ELR (cell line): Measurements from ENCODE around the gene RABIF.

Experiments
- DNase-seq: peaks from one replicate; pipeline ENCODE4 v3.0.0-alpha.2; 2015; ENCODE audit warnings: low read depth

The RABIF gene

DNA sequence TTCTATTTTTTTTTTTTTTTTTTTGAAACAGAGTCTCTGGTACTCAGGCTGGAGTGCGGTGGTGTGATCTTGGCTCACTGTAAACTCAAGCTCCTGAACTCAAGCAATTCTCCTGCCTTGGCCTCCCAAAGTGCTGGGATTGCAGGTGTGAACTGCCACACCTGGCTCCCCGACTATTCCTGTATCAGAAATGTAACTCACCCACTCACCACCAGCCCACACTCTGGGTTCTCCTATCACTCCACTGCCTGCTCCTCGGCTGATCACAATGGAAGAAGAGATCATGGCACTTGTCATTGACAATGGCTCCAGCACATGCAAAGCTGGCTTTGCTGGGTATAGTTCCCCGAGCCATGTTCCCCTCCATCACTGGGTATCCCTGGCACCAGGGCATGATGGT lies 15.9 kb downstream of the RABIF start:
- no peak for DNase-seq

DNA sequence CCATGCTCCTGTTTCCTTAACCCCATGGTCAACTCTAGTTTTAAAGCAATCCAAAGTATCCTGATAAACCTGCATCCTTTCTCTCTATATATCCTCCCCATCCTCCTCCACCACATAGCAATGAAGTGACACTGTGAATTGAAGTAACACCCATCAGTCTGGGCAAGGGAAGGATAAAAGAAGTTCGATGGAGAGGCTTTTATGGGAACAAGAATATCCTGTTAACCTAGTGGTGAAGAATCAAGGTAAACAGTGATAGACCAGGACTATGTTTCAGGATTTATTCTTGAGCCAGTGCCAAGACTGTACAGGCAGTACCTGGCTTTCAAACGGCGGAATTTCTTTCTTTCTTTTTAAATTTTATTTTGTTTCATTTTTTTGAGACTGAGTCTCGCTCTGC lies 17.6 kb downstream of the RABIF start:
- no peak for DNase-seq

DNA sequence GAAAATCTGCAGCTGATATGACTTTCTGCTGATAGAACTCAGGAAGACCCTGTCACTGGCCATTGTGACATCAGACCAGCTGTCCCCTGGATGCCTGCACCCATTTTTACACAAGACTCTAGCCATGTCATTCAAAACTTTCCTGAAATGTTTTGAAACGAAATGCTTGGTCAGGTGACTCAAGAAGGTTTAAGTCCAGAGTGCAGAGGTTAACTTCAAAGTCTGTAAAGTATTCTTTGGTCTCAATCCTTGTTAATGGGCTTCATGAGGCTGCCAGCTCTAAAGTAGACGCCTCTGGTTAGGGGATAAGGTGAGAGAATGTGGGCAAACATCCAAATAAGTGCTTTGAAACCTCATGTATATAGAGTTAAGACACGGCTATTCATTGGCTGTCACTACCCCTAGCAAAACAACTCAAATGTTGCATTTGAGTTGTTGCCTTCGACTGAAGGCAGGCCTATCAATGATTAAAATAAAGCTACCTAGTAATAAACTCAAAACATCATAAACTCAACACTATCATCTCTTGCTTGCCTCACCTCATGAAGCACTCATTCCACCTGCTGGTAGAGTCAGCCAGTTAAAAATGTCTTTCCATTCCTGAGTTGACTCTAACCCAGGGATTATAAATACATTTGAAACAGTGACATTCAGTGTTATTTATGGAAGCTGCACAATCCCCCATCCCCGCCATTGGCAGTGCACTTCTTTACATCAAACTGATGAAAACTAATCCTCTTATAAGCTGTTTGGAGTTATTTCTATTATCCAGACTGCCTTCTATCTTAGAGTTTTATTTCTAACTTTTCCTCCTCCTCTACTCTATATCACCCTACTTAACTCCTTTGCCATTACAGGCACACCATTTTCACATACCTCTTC lies 26.0 kb downstream of the RABIF start:
- DNase-seq: no peak

DNA sequence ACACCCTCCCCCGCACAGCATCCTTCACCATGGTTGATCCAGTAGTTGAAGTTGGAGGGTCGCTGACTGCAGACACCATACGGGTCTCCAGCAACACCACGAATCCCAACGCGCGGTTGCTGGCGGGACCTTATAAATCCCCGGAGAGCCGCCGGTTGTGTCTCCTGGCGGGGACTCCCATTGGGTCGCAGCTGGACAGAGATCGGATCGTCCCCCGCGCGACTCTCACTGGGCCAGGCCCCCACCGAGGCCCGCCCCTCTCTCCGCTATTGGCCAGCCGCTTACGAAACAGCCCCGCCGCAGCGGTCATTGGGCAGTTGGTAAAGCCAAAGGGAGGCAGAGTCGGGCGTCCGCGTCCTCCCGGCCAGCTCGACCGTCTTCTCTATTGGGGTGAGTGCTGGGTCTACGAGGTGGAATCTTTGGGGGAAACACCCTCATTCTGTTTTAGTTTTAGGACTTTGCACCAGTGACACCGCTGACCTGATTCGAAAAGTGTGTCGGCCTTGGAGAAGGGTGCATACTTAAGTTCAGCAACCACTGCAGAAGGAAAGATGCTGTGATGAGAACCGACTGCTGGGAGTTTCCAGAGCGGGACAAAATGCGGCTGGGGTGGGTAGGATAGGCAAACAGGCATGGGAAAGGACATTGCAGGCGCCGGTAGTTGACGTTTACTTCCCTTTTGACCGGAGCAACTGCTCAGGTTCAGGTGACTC lies 27.4 kb downstream of the RABIF start:
- DNase-seq: peak; percentile 92

DNA sequence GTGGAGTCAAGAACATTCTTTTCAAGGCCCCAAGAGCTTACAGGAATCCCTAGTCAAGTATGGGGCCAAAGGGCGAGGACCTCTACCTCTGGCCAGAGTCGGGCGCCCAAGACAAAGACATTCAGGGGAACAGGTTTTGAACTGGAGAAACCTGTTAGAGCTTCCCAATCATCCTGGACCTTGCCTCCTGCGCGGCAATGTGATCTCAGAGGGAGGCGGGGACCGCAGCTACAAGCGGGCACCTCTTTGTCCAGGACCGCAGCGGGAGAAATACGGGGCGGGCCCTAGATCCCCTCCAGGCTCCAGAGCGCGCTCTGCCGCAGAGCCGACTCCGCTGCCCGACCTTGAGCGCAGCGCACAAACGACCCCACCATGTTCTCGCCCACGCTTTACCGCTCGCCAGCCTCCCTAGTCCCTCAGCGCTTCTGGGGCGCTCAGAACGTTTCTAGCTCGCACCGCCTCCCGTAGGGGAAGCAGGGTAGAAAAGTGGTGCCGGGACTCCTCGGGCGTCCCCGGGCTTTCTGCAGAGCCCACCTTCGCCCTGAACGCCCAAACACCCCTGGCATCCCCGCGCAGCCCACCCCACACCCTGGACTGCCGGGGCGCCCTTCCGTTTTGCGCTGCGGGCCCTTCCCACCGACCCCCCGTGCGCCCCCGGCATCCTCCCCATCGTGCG lies 28.1 kb downstream of the RABIF start:
- peak; percentile 67 for DNase-seq

DNA sequence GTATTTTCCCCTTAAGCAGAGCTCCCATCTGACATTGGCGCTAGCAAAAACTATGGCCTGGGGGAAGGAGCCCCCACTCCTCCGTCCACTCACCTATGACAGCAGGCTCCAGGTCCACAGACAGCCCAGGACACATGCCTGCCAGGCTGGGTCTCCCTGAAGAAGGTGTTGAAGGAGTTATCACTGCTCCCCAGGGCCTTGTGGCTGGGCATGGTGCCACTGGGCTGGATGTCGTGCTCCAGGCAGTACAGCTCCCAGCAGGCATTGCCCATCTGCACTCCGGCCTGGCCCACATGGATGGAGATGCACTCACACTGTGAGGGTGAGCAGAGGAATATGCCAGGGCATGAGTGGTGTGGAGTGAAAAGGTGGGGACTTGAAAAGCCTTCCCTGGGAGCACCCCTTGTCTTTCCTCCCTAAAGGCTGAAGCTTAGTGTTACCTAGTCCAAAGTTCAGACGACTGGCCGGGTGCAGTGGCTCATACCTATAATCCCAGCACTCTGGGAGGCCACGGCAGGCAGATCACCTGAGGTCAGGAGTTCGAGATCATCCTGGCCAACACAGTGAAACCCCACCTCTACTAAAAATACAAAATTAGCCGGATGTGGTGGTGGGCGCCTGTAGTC lies 30.0 kb downstream of the RABIF start:
- DNase-seq: no peak

DNA sequence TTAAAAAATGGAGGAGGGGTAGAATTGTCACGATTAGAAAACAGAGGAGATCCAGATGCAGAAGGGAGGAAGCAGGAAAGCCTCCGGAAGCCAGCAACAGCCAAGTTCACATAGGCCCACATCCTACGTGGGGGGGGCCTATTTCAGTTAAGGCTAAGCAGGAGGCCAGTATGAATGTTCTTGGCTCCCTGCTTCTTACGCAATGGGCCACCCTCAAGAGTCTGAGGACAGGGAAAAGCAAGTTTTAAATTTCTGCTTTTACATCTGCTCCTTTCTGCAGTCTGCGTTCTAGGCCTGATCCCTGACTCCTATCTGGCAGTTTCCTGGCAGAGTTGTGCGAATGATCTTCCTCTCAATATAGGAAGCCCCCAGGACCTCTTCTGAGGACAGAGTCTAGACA lies 30.6 kb downstream of the RABIF start:
- DNase-seq: no peak

DNA sequence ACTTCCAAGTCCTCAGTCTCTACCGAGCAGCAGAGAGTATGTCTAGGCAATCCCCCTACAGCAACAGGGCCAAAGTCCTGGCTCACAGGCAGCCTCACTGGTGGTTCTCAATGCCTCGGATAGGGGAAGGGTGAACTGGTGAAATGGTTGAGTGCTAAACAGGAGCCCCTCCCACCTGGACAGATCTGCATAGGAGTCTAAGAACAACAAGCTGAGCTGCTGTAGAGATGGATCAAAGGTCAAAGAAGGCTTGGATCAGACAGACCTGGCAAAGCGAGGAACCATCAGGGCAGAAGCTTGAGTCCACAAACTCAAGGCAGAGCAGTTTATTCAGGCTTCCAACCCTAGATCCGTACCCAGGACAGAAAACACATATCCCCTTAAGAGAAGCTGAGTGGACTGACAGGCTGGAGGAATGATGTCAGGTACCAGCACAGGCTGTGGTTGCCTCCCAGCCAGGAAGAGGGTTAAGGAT lies 31.8 kb downstream of the RABIF start:
- no peak for DNase-seq

DNA sequence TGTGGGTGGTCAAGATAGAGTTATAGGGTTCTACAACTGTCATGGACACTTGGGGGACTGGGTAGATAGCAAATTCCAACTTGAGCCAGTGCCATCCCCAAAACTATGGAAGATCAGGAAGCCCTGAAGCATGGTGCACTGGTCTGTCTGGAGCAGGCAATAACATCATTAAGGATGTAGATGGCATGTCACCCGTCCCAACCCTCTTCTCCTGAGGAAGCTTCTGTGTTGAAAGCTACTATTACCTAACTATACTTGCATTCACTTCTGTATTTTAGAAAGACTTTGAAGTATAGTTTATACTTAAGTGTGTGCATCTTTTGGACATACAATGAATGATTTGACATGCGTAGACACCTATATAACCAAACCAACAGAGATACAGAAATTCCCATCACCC lies 32.9 kb downstream of the RABIF start:
- DNase-seq: no peak

DNA sequence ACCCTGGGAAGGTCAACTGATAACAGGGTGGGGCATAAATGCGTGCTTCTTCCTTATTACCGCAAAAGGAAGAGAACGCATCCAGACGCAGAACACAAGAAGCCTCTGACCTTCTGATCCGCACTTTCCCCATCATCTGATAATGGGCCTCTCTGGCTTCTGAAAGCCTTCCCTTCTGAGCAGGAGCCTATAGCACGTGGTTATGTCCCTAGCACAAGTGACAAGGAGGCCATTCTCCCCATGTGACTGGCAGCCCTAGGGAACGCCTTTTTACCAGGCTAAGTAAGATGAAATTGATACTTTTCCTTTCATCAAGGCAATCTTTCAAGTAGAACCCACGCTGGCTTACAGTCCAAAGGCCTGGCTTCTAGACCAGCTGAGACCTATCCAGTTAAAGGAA lies 34.2 kb downstream of the RABIF start:
- no peak for DNase-seq

DNA sequence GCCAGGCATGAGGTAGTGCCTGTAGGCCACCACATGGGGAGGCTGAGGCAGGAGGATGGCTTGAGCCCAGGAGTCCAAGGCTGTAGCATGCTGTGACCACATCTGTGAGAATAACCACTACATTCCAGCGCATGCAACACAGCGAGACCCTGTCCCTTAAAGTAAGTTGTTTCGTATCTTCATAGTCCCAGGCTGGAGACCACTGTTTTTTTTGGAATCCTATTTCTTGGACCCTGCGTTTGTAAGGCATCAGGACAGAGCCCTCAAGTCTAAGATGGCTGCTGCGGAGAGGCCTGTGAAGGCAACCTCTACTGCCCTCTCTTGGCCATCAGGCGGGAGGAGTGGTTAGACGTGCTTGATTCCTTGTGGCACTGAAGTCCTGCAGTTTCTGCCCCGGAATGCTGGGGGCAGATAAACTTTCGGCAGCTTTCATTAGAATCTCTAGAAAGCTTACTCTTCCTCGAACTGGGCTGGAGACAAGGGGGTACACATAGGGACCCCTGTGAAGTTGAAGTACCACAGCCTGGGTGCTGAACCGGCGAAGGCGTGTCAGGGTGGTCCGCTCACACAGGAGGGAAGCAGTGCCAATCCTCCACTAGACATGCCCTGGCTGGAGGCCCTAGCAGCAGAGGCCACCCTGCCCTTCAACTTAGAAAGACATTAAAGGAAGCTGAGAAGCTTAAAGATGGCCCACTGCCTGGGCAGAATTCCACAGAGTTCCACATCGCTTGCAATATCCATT lies 36.6 kb downstream of the RABIF start:
- peak; percentile 76 for DNase-seq

DNA sequence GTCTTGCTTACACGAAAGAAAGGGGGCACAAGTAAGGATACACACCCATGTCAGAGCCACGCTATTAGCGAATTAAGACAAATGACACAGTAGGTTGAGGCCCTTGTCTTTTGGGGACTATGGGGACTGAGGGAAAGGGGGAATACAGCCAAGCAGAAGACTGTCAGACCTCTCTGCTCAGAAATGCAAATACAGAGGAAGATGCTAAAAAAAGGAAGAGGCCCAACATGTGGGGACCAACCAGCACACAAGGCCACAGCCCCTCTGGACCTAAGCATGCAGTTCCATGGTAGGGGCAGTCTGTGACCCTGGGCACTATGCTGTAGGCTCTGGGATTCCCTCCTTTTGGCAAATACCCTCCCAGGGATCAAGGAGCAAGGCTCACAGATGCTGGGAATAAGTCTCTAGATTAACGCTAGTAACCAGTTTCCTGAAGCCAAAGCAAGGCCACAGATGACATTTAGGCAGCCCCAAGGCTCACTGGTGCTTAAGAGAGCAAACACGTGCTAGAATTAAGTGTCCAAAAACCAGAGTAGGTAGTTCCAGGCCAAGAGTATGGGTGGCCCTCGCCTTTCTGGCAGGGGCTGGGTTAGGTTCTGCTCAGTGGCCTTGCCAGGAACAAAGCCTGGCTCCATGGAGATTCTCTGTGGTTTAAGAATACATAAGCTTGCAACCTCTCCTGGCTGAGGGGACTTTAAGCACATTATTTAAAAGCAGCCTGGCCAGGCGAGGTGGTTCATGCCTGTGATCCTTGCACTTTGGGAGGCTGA lies 38.2 kb downstream of the RABIF start:
- no peak for DNase-seq

DNA sequence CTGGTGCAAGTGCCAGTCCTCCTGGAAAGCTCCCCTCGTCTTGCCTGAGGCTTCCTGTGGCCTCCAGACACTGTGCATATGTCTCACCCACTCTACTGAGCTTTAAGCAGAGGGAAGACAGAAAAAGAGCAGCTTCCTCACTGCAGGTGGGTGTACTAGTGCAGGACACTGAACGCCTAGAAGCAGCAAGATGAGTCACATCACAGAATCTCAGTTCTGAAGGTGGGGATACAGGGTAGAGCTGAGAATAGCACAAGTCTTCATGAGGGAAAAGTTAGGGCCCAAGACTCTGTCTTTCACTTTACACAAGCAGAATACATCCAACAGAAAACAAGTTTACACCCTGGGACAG lies 40.8 kb downstream of the RABIF start:
- DNase-seq: no peak

DNA sequence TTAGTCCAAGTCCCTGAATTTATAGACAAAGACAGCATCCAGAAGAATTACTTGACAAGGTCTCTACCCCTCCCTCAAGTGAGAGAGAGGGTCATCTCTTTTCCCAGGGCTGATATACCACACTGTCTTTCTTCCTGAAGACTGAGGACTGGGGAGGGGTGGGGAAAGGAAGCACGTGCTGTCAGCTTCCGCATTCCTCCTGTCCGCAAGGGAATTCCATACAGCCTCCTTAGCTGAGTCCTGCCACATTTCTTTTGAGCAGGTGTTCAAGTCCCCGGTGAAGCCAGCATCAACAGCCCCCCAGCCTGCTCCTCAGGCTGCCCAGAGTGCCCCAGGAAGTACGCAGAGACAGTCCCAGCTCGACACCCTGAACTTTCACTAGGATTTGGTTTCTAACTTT lies 44.0 kb downstream of the RABIF start:
- DNase-seq: no peak

DNA sequence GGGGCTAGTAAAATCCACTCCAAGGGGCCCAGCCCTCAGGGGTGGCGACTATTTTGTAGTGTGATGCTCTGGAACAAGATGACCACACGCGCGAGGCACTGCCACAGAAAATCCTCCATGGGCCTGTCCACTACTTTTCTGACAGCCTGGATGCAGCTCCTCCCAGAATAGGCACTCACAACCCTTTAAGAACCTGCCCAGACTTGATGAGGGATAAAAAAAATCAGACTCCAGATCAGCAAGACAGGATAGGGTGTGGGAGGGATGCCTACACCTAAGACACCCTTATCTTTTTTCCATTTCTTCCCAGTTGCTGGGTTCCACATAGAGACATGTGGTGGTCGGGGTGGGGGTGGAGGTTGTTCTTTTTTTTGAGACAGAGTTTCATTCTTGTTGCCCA lies 44.7 kb downstream of the RABIF start:
- DNase-seq: no peak

DNA sequence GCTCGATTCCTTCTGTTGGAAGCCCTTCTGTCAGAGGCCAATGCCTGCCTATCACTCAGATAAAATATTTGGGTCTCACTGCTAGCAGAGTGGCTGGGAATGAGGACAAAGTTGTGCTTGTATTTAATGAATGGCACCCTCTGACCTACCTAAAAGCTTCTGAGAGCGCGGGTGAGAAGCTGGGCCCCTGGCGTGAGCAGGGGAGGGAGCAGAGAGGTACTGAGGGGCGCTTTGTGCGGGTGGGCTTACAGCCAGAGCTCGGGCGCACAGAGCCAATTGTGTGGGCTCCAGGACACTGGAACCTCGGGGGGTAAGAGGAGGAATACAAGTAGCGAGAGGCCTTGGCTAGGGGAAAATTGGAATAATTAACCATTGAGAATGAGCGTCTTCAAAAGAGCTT lies 45.9 kb downstream of the RABIF start:
- DNase-seq: no peak

DNA sequence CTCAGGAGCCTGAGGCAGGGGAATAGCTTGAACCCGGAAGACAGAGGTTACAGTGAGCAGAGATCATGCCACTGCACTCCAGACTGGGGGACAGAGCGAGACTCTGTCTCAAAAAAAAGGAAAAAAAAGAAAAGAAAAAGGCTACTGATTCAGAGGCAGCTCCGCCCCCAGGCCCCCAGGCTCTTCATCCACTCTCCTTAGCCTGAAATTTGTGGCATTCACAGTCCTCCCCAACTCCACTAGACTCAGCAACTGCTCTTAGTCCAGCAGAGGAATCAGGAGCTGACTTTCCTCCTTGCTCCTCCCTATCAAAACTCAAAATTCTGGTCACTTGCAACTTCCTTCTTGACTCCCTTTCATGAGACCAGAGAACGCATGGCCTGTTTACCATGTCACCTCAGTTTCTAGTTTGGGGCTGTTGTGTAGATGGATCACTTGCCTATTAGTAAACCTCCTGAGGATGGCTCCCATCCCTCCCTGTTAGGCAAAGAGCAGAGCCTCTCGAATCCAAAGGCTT lies 51.1 kb downstream of the RABIF start:
- DNase-seq: no peak

DNA sequence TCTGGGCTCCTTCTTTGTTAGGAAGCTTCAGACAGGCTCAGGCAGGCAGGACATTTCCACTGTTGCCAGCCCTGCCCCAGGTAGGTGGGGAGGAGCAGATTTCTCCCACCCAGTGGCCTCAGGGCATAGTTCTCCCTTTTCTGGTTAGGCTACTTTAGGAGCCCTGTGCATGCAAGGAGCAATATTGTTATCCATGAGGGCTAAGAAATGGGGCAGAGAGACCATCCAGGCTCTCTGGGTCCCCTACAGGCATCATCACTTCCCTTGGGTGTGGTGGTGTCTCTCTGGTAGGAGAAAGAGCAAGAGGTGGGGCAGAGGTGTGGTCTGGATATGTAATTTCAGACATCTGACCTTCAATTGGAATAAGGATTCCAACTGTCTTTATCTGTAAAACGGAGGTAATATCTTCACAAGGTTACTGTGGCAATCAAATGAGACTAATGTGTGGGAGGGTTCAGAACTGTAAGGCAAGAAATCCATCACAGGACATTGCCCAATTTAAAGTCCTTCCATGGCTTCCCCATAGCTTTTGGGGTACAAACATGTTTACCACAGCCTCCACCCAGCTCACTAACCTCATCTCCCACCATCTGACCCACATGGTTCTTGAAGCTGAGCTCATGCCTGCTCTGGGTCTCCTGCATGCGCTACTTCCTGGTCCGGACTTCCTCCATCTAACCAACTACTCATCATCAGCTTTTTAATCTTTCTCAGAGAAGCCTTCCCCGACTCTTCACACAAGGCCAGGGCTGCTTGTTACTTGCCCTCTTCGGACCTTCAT lies 52.1 kb downstream of the RABIF start:
- no peak for DNase-seq

DNA sequence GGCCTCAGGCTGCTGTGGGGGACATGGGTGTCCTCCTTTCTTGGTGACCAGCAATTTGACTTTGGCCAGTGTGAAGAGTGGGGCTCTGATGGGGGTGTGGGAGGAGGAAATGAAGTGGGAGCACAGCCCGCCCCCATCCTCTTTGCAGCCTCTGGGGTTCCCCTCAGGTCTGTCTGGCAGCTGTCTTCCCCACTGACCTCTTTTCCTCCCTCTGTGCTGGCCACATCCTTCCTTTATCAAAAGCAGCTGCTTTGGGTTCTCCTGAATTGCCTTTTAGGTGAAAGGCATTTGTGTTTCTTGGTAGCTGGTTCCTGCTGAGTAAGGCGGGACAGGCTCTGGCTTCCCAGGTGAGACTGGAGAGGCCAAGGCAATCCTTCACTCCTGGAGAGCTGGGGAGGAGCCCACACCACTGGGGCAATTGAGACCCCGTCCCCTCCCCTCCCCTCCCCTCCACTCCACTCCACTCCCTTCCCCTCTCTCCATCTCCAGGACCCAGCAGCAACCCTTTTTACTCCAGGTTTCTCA lies 53.3 kb downstream of the RABIF start:
- no peak for DNase-seq
